ENCODE measurements around the gene DENND2A.
"Not testable (repeated sequence)": the region's sequence is repeated elsewhere in the genome, so short reads cannot be mapped to it uniquely, and the experiment has no call there.

The DENND2A gene

DNA sequence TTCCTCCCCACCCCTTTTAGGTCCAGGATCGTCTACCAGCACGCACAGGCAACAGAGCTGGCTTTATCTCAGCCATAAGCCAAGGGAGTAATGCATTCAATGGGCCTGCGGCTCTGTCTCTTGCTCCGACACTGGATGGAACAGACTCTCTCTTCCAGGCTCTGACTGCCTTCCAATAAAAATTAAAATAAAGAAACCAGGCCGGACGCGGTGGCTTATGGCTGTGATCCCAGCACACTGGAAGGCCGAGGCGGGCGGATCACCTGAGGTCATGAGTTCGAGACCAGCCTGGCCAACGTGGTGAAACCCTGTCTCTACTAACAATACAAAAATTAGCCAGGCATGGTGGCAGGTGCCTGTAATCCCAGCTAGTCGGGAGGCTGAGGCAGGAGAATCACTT is 4.1 kb upstream of the DENND2A start:
- not testable (repeated sequence) for DNase-seq

DNA sequence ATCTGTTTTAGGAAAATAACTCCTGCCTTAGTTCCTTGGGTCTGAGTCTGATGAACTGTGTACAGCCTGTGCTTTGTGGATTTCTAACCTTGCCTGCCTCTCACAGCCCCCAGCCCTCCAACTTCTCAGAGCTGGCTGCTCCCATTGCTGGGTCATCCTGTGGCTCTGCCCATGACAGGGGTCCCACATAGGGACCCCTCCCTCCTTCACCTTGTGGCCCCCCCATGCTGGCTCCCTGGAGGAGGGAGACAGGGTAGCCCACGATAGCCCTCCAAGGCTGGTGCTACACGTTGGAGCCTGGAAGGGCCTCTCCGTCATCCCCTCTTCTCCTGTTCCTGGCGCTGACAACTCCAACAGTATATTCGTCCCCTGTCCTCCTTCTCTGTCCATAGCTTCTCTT is 2.8 kb upstream of the DENND2A start:
- no peak for DNase-seq

DNA sequence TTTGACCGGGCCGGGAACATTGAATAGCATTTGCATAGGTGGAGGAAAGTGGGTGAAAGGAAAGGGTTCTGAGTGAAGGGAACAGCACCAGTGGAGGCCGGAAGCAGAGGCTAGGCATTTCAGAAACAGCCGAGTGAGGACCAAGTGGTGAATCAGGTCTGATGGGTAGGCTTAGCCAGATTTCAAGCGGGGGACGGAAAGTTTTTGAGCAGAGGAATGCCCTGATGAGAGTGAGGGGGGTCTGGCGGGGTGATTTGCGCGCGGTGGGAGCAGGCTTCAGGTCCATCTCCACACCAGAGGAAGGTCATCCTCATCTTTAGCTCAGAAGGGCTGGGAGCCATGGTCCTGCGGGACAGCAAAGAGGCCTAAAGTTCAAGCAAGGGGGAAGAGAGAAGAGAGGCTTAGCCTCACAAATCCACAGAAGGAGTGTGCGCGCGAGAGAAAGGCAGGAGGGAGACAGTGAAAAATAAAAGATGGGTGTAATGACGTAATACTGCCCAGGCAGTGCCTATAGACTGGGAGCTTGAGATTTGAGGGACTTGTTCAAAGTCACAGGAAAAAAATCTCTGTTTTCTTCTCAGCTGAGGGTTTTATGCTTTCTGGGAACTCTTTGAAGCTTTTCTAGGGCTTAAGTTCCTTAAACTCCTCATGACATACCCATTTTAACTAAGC is 1.0 kb upstream of the DENND2A start:
- no peak for DNase-seq

DNA sequence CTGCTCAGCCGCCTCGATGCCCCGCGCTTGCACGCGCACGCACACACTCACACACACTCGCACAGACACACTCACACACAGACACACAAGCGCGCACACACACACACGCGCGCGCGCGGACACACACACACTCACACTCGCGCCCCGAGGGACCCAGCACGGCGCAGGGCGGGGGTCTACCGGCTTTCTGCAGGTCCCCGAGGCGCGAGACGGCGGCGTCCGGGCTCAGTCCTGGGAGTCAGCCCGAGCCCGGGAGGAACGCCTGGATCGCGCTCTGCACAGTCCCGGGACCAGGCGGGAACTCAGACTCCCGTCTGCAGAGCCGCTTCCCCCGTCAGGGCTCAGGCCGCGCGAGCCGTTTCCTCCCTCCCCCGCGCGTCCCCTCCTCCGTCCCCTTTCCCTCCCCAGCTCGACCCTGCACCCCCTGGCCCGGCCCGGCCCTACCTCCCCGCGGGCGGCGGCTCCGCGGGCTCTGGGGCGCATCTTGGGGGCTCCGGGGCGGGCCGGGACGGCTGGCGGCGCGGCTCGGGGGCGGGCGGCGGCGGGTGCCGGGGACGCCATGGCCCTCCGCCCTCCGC is 464 bp downstream of the DENND2A start:
- DNase-seq, result peak in 1 of 2 experiments; percentile 46

DNA sequence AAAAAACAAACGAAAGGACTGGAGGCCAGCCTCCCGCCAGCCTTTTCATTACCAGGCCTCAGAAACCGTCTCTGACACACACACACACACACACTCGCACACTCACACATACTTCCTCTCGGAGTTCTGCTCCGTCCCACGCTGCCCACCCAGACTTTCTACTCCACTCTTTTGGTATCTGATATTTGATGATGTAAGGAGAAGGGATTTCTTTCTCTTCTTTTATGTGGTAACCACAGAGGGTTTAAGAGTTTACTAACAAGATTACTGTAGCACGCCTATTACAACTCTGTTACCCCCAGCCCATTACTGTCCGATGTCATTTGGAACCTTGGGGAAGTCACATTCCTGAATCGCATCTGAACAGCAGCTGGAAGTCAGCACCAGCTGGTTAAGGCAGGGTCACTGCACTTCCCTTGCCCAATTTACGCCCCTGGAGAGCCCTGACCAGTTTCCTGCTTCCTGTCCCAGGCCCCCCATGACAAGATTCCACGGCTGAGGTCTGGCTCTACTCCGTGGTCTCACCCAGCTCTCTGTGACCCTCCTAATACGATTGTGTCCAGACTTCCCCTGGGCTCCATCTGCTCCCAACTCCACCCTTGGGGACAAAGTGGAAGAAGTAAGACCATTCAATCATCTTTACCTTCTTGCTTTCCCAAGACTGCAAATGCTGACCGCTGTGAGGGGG is 1.1 kb downstream of the DENND2A start:
- peak in 1 of 2 experiments; percentile 46 for DNase-seq

DNA sequence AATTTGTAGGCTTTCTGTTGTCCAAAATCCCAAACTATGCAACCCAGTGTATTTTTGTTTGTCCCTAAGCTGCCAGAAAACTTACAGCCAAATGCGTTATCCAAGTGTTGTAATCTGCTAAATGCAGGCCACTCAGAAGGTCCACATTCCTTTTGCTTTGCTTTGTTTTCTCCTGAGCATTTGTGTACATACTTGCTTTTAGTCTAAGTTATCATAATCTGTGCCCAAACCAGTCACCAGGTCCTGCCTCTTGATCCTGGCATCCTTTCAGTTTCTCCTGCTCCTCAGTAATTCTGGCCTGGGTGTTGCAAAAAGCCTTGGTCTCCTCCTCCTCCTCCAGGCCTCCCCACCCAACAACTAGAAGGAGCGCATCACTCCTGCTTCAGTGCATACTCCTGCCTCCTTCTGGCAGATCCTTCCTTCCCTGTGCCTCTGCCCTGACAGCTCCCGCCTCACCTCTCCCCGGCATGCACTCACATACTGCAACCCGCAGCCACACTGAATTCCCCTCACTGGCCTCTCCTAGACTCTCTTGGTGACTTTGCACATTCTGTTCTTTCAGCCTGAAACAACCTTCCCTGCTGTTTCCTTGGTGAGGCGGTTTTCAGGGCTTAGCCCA is 2.3 kb downstream of the DENND2A start:
- peak in 1 of 2 experiments; percentile 19 for DNase-seq

DNA sequence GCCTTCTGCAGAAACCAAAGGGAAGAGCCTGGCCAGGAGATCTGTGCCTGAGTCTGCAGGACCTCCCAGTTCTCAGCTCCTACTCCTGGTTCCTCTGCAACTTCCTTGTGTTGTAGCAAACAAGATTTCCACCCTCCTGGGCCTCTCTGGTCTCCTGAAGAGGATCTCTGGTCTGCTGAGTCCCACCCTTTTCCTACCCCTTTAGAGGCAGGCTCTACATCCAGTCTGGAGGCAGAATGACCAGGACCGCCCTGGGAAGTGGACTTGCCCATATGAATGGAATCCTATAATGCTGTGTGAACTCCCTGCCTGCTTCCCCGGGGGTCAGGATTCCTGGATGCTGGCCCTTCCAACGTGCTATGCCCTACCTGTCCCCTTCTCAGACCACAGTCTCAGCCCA is 3.2 kb downstream of the DENND2A start:
- no peak for DNase-seq

DNA sequence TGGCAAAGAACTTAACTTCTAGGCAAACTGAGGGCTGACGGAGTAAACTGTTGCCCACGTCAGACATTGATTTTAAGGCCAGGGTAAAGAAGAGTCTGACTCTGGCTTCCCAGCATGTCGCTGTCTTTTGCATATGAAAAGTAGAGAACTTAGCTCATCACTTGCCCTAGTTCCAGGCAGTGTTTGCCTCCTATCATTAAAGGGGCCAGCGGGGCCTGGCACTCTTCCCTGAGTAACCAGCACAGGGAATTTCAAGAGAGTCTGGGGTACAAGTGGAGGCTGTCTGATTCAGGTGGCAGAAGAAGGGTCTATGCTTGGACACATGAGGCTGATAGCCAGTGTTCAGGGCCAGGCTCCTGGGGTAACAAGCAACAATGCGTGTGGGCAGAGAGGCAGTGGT is 4.8 kb downstream of the DENND2A start:
- DNase-seq, result no peak

DNA sequence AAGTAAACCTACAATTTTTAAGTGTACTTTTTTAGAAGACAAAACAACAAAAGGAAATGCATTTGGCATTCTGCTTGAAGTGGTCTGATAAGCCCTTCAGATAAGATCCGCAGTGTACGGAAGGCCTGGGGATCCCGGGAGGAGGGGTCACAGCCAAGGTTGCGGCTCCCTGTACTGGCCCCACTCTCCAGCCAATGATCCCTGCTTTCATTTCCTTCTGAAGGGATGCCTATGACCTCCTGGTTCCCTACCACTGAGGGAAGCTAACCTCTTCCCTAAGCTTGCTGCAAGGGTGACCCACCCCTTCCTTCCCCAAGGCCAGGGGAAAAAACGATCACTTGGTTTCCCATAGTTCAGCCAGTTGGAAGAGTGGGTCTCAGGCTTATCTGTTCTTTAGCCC is 5.3 kb downstream of the DENND2A start:
- no peak for DNase-seq

DNA sequence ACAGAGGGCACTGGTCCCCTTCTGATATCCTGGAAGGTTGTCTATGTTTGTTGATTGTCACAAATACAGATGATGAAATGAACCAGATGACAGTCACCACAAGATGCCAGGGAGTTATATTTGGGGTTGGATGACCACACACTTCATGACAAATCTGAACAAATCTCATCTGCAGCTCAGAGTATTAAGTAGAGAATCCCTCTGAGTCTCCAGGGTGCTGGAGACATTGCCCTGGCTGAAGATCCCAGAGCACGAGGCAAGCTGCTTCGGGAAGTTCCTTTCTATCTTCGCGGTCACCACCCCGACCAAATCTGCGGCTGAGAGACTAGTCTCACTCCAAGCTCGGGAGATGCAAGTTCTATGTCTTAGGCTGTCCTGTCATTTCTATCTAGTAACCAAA is 9.0 kb downstream of the DENND2A start:
- DNase-seq, result no peak

DNA sequence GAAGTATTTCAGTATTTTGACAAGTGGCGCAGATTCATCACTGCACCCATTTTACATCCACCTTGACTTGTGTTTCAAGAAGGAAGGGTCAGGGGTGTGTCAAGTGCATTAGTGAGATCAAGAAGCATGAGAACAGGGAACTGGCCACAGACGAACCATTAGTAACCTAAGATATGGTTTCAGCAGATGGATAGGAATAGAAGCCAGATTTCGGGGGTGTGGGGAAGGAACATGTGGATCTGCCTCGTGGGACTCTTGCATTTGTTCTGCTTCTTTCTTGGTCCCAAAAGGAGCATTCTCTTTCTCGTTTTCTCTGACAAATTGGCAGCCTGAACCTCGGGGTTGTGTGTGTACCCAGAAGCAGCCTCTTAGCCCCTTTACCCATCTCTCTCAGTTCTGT is 9.6 kb downstream of the DENND2A start:
- no peak for DNase-seq

DNA sequence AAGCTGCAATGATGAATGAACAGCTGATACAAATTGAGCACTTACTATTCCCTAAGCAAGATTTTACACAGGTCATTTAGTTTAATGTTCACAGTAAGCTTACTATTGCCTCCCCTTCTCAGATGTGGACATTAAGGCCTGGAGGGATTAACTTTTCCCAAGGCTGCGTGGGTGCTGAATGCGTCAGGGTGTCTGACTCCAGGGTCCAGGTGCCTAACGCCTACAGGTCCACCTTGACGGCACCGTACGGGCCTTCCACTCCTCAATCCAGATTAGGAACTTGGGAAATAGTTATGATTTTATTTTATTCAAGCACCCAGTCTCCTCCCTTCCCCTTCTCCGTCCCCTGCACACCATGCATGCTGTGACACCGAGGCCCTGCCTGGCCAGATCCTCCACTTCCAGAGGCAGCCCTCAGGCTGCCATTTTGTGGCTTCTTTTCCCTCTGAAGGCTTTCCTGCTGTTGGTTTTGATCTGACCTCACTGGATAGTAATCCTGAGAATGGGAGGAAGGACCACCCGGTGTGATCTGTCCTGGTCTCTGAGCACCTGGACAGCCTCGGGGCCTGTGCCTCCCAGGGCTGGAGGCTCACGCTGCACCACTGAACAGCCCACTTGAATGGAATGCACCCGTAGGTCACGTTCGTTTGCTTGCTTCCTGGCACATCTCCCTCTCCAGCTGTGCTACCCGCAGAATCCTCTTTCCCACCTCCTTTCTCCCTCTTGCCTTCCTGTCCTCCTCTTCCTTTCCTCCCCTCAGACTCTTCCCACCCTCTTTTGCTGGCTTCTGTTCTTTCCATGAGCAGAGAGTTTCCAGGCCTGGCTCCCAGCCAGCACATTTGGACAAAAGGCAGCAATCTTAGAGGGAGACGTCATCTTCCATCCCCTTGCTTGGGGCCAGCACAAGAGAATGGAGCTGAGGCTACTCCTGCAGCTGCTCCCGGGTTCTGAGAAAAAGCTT is 14.4 kb downstream of the DENND2A start:
- DNase-seq, result peak in 1 of 2 experiments; percentile 61

DNA sequence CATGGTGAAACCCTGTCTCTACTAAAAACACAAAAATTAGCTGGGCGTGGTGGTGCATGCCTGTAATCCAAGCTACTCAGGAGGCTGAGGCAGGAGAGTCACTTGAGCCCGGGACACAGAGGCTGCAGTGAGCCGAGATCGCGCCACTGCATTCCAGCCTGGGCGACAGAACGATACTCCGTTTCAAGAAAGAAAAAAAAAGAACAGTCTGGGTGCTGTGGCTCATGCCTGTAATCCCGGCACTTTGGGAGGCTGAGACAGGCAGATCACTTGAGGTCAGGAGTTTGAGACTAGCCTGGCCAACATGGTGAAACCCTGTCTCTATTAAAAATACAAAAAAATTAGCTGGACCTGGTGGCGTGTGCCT is 15.4 kb downstream of the DENND2A start:
- not testable (repeated sequence) for DNase-seq

DNA sequence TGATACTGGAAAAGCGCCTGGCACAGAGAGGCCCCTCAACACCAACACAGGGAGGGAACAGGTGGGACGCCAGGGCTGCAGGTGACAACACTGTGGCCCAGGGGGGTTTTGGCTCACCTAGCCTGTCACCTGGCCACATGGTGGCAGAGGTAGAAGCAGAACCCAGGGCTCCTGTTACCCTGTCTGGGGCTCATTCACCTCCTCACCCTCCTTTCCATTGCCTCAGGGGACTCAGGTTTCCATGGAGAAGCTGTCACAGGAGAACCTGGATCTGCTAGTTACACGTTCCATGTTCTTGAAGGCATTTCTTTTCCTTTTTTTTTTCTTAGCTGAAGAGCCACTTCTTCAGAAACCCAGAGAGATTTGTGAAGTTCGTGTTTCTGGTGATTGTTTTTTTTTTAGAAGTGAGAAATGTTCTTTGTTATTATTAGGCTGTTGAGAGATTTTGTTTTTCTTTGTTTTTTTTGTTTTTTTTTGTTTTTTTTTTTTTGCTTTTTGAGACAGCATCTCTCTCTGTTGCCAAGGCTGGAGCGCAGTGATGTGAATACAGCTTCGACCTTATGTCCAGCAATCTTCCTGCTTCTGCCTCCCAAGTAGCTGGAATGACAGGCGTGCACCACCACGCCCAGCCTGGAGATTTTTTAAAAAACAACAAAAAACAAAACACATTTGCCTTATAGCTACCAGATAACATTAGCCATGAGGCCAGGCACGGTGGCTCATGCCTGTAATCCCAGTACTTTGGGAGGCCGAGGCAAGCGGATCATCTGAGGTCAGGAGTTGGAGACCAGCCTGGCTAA is 16.0 kb downstream of the DENND2A start:
- no peak for DNase-seq

DNA sequence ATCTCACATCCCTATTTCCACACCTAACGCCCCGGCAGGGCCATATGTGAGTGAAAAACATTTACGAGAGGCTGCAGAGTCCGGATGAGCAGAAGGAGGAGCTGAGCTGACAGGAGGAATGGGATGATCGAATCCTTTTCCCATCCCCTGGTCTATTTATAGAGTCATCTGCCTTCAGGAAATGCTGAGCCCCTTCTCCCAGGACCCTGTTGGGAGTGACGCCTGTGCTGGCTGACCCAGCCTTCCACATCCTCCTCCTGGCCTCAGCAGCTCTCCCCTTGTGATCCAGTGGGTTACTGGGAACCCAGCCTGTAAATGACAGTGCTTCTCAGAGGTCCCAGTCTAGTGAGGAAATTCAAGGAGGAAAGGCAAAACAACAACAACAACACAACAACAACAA is 16.6 kb downstream of the DENND2A start:
- no peak for DNase-seq

DNA sequence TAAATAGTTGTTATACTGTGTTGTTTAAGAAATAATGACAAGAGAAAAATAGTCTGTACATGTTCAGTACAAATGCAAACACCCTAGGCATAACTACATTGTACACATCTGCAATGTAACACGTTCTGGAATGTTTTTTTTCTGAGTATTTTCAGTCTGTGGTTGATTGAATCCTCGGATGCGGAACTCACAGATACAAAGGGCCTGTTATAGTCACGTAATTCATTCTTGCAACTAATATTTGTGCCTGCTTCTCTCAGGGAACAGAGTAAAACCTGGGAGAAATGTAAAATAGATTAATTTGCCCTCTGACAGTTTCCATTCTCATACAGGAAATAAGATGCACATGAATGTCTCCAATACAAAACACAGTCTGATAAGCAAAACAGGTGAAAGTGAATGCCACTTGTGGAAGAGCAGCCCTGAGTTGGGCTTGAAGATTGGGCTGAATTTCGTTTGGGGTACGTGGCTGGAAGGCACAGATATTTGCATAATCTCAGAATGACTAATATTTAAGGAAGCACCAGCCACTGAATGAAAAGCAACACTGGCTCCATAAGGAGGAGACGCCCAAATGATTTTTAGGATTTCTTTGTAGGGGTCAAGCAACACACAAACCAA is 19.1 kb downstream of the DENND2A start:
- DNase-seq, result no peak

DNA sequence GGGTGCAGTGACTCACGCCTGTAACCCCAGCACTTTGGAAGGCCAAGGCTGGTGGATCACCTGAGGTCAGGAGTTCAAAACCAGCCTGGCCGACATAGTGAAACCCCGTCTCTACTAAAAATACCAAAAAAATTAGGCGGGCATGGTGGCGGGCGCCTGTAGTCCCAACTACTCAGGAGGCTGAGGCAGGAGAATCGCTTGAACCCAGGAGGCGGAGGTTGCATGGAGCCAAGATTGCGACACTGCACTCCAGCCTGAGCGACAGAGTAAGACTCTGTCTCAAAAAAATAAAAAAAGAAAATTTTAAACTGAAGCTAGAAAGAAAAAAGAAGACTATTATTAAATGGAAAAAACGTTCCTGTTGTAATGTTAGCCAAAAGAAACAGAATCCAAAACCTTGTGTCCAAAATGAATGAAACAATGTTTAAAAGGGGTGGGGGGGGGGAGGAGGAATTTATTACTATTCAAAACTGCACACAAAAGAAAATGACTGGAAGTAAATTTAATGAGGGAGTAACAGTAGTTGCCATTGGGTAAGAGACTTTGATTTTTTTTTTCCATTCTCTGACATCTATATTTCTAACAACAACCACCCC is 20.6 kb downstream of the DENND2A start:
- not testable (repeated sequence) for DNase-seq

DNA sequence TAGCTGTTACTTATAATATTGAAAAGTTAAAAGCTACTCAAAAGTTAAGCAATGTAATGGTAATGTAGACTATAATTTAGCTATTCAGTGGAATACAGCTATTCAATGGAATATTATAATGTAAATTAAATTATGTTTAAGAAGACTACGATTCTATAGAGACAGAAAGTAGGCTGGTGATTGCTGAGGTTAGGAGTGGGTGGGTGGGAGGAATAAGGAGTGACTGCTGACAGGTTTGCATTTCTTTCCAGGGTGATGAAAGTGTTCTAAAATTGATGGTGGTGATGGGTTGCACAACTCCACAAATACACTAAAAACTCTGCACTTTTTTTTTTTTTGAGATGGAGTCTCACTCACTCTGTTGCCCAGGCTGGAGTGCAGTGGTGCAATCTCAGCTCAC is 21.4 kb downstream of the DENND2A start:
- no peak for DNase-seq

DNA sequence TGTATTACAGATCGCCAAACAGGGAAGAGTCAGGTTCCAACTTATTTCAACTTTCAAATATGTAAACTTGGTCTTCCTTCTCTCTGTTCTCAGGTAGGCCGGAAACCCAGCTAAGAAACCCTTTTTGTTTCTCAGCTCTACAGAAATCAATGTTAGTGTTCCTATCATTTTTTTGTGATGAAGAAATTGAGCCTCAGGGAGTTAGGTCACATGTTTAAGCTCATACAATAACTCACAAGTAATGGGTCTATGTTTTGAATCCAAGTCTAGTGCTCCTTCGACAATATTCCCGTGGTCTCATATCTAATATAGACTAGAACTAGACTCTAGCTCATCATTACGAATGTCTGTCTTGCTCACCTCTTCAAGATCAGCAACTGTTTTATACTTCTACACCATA is 22.3 kb downstream of the DENND2A start:
- no peak for DNase-seq

DNA sequence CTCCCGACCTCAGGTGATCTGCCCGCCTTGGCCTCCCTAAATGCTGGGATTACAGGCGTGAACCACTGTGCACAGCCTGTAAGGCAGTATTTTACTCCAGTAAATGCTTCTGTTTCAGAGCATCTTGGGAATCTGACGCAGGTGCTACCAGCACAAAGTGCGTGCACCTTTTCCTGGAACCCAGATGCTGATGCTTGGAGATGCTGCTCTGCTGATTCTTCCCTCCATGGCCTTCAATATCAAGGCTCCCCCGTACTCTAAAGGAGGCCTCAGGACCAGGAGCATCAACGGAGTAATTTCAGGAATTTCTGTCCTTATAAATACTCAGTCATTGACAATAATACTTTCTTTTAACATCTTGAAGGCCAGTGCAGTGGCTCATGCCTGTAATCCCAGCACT is 23.5 kb downstream of the DENND2A start:
- DNase-seq, result no peak

DNA sequence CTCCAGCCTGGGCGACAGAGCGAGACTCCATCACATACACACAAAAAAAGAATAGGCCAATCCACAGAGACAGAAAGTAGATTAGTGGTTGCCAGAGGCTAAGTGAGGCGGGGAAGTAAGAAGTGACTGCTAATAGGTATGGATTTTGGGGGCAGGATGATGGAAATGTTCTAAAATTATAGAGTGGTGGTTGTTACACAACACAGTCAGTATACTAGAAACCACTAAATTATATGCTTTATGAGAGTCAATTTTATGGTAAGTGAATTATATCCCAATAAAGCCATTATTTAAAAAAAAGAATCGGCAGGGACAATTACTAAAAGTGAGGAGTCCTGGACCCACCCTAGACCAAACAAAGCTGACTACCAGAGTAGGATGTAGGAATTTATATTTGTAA is 24.3 kb downstream of the DENND2A start:
- DNase-seq, result no peak
